Fibroblast of the aortic adventitia (primary cell): Measurements from ENCODE around the gene DIP2C. TPM values are rescaled to one million over a fixed set of nuclear protein-coding genes. Genes with fewer than 3 reads are reported as not detected.

Source experiments
- DNase-seq: peaks from one replicate; pipeline ENCODE4 v3.0.0-alpha.2; 2010; ENCODE audit warnings: low read depth
- H3K4me3 ChIP-seq: 2 replicates; pipeline ENCODE4 v1.5.1; 2011; ENCODE audit warnings: low read depth, mild to moderate bottlenecking, control low read depth, low read length, moderate library complexity
- total RNA-seq: library from RNA; depleted of rRNA; stranded (reverse); fragments of >200 nt; gene quantifications from 2 replicates; pipeline ENCODE4 v1.2.3, GENCODE V29; 2012; ENCODE audit warnings: low replicate concordance
- TF ChIP-seq, protein P1 (sequence below): IDR thresholded peaks from 2 replicates; pipeline ENCODE4 v1.5.1; 2011; ENCODE audit warnings: mild to moderate bottlenecking, low read length, control low read depth, inconsistent platforms; ENCODE audit not compliant: insufficient read depth

Gene DIP2C
- total RNA-seq, 1 donor: 15.7 TPM

DNA sequence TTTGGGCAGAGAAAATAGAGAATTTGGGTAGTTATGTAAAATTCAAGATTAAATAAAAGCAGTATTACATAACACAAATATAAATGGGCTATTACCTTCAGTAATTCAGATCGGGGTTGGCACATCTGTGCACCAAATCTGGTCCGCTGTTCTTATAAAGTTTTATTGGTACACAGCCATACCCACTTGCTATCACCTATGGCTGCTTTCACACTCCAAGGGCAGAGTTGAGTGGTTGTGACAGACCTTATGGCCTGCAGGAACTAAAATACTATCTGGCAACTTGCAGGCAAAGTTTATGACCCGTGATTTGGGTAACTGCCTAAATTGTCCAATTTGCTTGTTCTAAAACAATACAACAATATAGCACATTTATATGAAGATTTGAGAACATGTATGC, 249.3 kb downstream of the DIP2C start:
- no peak overlapping the region for H3K4me3 ChIP-seq
- DNase-seq: no peak
- TF ChIP-seq, protein P1, sequence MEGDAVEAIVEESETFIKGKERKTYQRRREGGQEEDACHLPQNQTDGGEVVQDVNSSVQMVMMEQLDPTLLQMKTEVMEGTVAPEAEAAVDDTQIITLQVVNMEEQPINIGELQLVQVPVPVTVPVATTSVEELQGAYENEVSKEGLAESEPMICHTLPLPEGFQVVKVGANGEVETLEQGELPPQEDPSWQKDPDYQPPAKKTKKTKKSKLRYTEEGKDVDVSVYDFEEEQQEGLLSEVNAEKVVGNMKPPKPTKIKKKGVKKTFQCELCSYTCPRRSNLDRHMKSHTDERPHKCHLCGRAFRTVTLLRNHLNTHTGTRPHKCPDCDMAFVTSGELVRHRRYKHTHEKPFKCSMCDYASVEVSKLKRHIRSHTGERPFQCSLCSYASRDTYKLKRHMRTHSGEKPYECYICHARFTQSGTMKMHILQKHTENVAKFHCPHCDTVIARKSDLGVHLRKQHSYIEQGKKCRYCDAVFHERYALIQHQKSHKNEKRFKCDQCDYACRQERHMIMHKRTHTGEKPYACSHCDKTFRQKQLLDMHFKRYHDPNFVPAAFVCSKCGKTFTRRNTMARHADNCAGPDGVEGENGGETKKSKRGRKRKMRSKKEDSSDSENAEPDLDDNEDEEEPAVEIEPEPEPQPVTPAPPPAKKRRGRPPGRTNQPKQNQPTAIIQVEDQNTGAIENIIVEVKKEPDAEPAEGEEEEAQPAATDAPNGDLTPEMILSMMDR: no peak

DNA sequence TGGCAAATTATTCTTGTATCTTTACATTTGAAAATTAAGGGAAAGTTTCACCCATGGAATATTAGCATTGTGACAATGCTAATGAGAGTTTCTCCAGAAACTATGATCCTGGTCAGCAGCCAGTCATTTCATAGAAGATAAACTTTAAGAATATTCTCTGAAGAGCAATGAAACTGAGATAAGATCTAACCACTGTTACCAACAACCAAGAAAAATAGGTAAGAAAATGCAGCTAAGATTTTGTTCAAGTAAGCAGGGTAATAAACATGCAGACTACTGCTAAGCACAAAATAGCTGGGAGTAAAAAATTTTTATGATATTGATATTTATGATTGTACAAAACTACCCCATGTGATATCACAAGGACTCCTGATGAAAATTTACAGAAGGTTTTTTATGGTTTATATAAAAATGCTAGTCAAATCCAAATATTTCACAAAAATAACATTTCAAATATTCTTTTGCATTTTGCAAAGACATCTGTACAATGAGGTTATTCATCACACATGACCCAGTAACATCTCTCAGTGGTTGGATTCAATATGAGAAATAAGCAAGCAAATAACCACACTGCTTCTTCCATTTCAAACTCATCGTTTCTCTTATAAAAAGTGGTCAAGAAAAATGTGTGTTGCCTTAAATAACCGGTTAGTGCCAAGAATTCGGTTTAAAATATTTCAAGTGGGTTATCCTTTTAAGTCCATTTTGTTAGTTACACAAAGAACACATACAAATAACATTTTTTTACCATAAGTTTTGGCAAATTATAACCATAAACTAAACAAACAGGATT, 251.6 kb downstream of the DIP2C start:
- TF ChIP-seq, protein P1: no peak
- no peak for DNase-seq
- H3K4me3 ChIP-seq: no peak overlapping the region

DNA sequence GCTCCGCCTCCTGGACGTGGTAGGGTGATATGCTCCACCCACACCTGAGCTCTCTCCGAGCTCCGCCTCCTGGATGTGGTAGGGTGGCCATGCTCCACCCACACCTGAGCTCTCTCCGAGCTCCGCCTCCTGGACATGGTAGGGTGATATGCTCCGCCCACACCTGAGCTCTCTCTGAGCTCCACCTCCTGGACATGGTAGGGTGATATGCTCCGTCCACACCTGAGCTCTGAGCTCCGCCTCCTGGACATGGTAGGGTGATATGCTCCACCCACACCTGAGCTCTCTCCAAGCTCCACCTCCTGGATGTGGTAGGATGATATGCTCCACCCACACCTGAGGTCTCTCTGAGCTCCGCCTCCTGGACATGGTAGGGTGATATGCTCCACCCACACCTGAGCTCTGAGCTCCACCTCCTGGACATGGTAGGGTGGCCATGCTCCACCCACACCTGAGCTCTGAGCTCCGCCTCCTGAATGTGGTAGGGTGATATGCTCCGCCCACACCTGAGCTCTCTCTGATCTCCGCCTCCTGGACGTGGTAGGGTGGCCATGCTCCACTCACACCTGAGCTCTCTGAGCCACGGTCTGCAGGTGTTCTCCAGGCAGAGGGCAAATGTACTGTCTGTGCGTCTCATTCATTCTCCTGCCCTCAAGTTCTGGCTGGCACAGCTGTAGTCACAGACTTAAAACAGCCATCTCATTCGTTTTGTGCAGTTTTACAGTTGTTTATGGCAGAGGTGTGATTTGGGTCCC, 252.4 kb downstream of the DIP2C start:
- no peak overlapping the region for H3K4me3 ChIP-seq
- DNase-seq: no peak
- TF ChIP-seq, protein P1: no peak

DNA sequence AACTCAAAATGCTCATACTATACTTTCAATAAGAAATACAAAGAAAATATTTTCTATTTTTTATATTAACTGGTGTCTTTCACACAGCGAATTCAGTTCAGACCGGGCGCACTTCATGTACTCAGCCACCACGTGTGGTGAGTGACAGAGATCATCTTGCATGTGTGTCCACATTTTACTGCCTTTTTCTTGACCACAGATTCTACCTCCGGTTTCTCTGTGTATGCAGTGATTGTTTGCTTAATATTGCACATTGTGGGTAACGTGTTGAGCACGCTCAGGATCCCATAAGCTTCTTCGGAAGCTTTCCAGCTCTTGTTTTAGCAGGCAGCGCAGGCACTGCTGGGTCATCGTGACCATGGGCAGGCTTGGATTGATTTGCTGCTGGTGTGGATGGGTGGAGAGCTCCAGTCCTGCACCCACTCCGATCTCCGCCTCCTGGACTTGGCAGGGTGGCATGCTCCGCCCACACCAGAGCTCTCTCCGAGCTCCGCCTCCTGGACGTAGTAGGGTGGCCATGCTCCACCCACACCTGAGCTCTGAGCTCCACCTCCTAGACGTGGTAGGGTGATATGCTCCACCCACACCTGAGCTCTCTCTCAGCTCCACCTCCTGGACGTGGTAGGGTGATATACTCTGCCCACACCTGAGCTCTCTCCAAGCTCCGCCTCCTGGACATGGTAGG, 253.3 kb downstream of the DIP2C start:
- TF ChIP-seq, protein P1: no peak
- no peak for DNase-seq
- H3K4me3 ChIP-seq: no peak overlapping the region

DNA sequence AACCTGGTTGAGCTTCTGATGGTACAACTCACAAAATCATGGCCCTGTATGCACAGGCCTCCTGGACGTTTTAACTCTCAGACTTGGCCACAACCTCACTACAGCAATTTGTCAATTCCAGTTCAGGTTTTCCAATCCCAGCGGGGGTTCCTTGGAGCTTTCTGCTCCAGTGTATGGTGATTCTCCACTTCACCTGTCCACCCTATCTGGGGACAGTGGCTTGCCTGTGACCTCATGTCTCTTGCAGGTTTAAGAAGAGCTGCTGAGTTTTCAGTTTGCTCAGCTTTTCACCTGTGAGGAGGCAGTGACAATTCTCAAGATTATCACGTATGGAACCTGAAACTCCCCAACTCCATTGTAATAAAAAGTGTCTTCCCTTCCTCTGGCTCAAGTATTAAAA, 254.1 kb downstream of the DIP2C start:
- TF ChIP-seq, protein P1: no peak
- DNase-seq: no peak

DNA sequence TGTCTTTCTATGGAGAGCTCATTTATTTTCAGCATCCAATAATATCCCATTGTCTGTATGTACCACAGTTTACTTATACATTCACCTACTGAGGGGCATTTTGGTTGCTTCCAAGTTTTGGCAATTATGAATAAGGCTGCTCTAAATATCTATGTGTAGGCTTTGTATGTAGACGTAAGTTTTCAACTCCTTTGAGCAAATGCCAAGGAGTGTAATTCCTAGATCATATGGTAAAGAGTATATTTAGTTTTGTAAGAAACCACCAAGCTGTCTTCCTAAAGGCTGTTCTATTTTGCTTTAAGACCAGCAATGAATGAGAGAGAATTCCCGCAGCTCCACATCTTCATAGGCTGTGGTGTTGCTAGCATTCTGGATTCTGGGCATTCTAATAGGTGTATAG, 259.8 kb downstream of the DIP2C start:
- TF ChIP-seq, protein P1: no peak
- H3K4me3 ChIP-seq: no peak overlapping the region
- no peak for DNase-seq

More for the DNA sequence above, 254.1 kb downstream of the DIP2C start:
- H3K4me3 ChIP-seq: no peak overlapping the region
